Astrocyte (in vitro differentiated cells and primary cell): Measurements from ENCODE around the gene ACSF3.

Source experiments
- CTCF ChIP-seq: IDR thresholded peaks from 2 replicates; pipeline ENCODE4 v1.5.1; 2011; ENCODE audit warnings: low read depth, mild to moderate bottlenecking, inconsistent platforms, low read length, moderate library complexity; ENCODE audit not compliant: insufficient read depth
- EZH2 ChIP-seq: IDR thresholded peaks from 2 replicates; pipeline ENCODE4 v1.6.1; 2012; ENCODE audit warnings: mild to moderate bottlenecking, low read length, inconsistent platforms; ENCODE audit not compliant: insufficient read depth

GRCh38 chr16:89060207-89060794, 33.4 kb upstream of the ACSF3 start:
- TF ChIP-seq CTCF (no peak), EZH2 (no peak)
